Endothelial cell of umbilical vein (primary cell): ENCODE data around the gene DYRK1A. TPM values are rescaled to one million over a fixed set of nuclear protein-coding genes. Genes with fewer than 3 reads are reported as not detected.

ENCODE experiments used
- BruUV-seq: library from RNA; stranded (reverse); fragments of 400-500 nt; replicated peaks from 2 replicates; lab custom pipeline; 2021; lab: Mats Ljungman, UMichigan
- CTCF ChIA-PET: fragments of 300-600, 350-600 bp; sonication (Branson Sonifier 250); formaldehyde crosslinking; loops from one replicate; lab custom pipeline; 2021; ENCODE audit warnings: antibody characterized with exemption, inconsistent platforms; lab: Charles Lee
- POLR2A ChIA-PET: fragments of 300-600, 350-600 bp; sonication (Branson Sonifier 250); formaldehyde crosslinking; loops from one replicate; lab custom pipeline; 2021; ENCODE audit warnings: antibody characterized with exemption, inconsistent platforms; lab: Charles Lee
- DNase-seq: peaks from one replicate; pipeline ENCODE4 v3.0.0-alpha.2; 2011; ENCODE audit warnings: low read depth, low spot score
- FAIRE-seq: peaks from 2 replicates; lab custom pipeline; 2011; peaks lifted over from hg19 to GRCh38; lab: Jason Lieb, UNC
- H2AFZ ChIP-seq: 2 replicates; pipeline ENCODE4 v1.6.0; 2012; ENCODE audit warnings: low read depth, low read length, control low read depth, inconsistent platforms
- H3K27ac ChIP-seq: 2 replicates; pipeline ENCODE4 v1.5.1; 2011; ENCODE audit warnings: low read depth, mild to moderate bottlenecking, control low read depth, low read length, moderate library complexity; ENCODE audit not compliant: insufficient read depth
- H3K27me3 ChIP-seq, 2 experiments: 2 replicates each; pipeline versions ENCODE4 v1.6.0 to v1.6.1; 2011; ENCODE audit warnings: low read length in 2 of 2, mixed read lengths in 1 of 2; ENCODE audit not compliant: control insufficient read depth in 2 of 2, insufficient read depth in 2 of 2
- H3K36me3 ChIP-seq, 2 experiments: 2 replicates in 1 of 2; 3 replicates in 1 of 2; pipeline ENCODE4 v1.5.1; 2011; ENCODE audit warnings: low read length in 2 of 2, mild to moderate bottlenecking in 1 of 2, moderate library complexity in 1 of 2; ENCODE audit not compliant: control insufficient read depth in 2 of 2, insufficient read depth in 2 of 2; ENCODE audit errors: extremely low read depth in 1 of 2
- H3K4me1 ChIP-seq: 3 replicates; pipeline ENCODE4 v1.5.1; 2011; ENCODE audit warnings: mild to moderate bottlenecking, low read length; ENCODE audit not compliant: control insufficient read depth, insufficient read depth; ENCODE audit errors: extremely low read depth
- H3K4me2 ChIP-seq: 2 replicates; pipeline ENCODE4 v1.6.1; 2011; ENCODE audit warnings: low read length, control low read depth, mixed read lengths; ENCODE audit not compliant: insufficient read depth
- H3K4me3 ChIP-seq, 3 experiments: fragments of 200-600 bp in 1 of 3; sonication (generic), shearing (Covaris generic) in 1 of 3; replicated peaks in 1 of 3; 2 replicates each; pipeline ENCODE4 v1.5.1; 2011 to 2016; ENCODE audit warnings: control low read depth in 3 of 3, low read length in 3 of 3, mild to moderate bottlenecking in 2 of 3, inconsistent platforms in 1 of 3, low read depth in 1 of 3, moderate library complexity in 1 of 3; ENCODE audit not compliant: insufficient read depth in 1 of 3
- H3K79me2 ChIP-seq: 2 replicates; pipeline ENCODE4 v1.6.0; 2012; ENCODE audit warnings: low read length, inconsistent platforms; ENCODE audit not compliant: control insufficient read depth, insufficient read depth
- H3K9ac ChIP-seq: replicated peaks from 2 replicates; pipeline ENCODE3; 2011; ENCODE audit warnings: low read length, control low read depth; ENCODE audit not compliant: insufficient read depth; ENCODE audit errors: extremely low read depth
- H3K9me1 ChIP-seq: replicated peaks from 3 replicates; pipeline ENCODE4 v1.6.0; 2011; ENCODE audit warnings: mild to moderate bottlenecking, low read length; ENCODE audit not compliant: control insufficient read depth, insufficient read depth; ENCODE audit errors: extremely low read depth
- H3K9me3 ChIP-seq: replicated peaks from 2 replicates; pipeline ENCODE4 v1.5.1; 2012; ENCODE audit warnings: low read length, inconsistent platforms; ENCODE audit not compliant: control insufficient read depth, insufficient read depth
- H4K20me1 ChIP-seq: replicated peaks from 2 replicates; pipeline ENCODE3; 2011; ENCODE audit warnings: mild to moderate bottlenecking, low read length; ENCODE audit not compliant: control insufficient read depth, insufficient read depth; ENCODE audit errors: extremely low read depth
- CTCF ChIP-seq, 2 donors: IDR thresholded peaks; 1 replicate in 1 of 2; 2 replicates in 1 of 2; pipeline ENCODE4 v1.5.1; 2011; ENCODE audit warnings: low read length in 2 of 2, mild to moderate bottlenecking in 2 of 2, moderate library complexity in 2 of 2, control low read depth in 1 of 2, inconsistent platforms in 1 of 2, low read depth in 1 of 2; ENCODE audit not compliant: insufficient read depth in 1 of 2; ENCODE audit errors: extremely low read depth in 1 of 2
- EZH2 ChIP-seq: IDR thresholded peaks from 2 replicates; pipeline ENCODE4 v1.6.1; 2012; ENCODE audit warnings: borderline replicate concordance, low read depth, mild to moderate bottlenecking, moderate library complexity, low read length, inconsistent platforms; ENCODE audit not compliant: severe bottlenecking
- FOS ChIP-seq: IDR thresholded peaks from 2 replicates; pipeline ENCODE4 v1.6.1; 2011; ENCODE audit warnings: mild to moderate bottlenecking, low read length, moderate library complexity, borderline replicate concordance; ENCODE audit not compliant: insufficient read depth
- GATA2 ChIP-seq: IDR thresholded peaks from 2 replicates; pipeline ENCODE4 v1.7.0; 2011; ENCODE audit warnings: low read depth, mild to moderate bottlenecking, moderate library complexity, mixed read lengths, low read length; ENCODE audit not compliant: insufficient read length, insufficient read depth
- JUN ChIP-seq: IDR thresholded peaks from 2 replicates; pipeline ENCODE4 v1.6.1; 2011; ENCODE audit warnings: borderline replicate concordance, low read depth; ENCODE audit not compliant: insufficient read length, insufficient read depth
- MYC ChIP-seq: IDR thresholded peaks from one replicate; pipeline ENCODE4 v1.6.1; 2011; ENCODE audit warnings: mild to moderate bottlenecking, low read depth, low read length
- POLR2A ChIP-seq: IDR thresholded peaks from 2 replicates; pipeline ENCODE4 v1.6.1; 2012; ENCODE audit warnings: low read depth, mild to moderate bottlenecking, control low read depth, low read length
- POLR2AphosphoS5 ChIP-seq: IDR thresholded peaks from 2 replicates; pipeline ENCODE4 v1.6.1; 2012; ENCODE audit warnings: low read depth, mild to moderate bottlenecking, control low read depth, low read length, moderate library complexity; ENCODE audit not compliant: insufficient read depth
- dilution Hi-C: fragments of 300-500 bp; cut with MboI; formaldehyde crosslinking; loops from one replicate; pipeline ENCODE4 v1.15.0; 2019; ENCODE audit warnings: low sequenced_read_pairs; ENCODE audit not compliant: extremely low pct_ligation_motif_present
- intact Hi-C: fragments of 100-400 bp; cut with micrococcal nuclease; formaldehyde crosslinking; loops from one replicate; pipeline ENCODE4 v1.10.0; 2022
- polyA plus RNA-seq, 4 experiments: library from polyadenylated mRNA; depleted of rRNA in 3 of 4; stranded (reverse) in 3 of 4; unstranded in 1 of 4; fragments of >200 nt; gene quantifications; 2 replicates each; pipeline versions ENCODE4 v1.2.1 to v1.2.3, GENCODE V29; 2011 to 2012; ENCODE audit warnings: missing spikeins in 1 of 4
- total RNA-seq: library from RNA; stranded (reverse); gene quantifications from 2 replicates; pipeline ENCODE4 v1.2.3, GENCODE V29; 2021
- TF ChIP-seq, protein P1 (sequence below): IDR thresholded peaks from 2 replicates; pipeline ENCODE4 v1.6.1; 2011; ENCODE audit not compliant: insufficient read depth, insufficient read length

Gene DYRK1A
- total and polyA plus RNA-seq, 2 donors (not counting 3 experiments of a cell fraction or from before 2014, with no cell fraction given): 51.8 to 53.7 TPM

GRCh38 chr21:37553078-37553481 is 186.5 kb downstream of the DYRK1A start:
- H3K4me1 ChIP-seq: peaks cover 6% of the 10 kb centered on the region
- intact Hi-C loops (no loop called here), dilution Hi-C loops (no loop called here)
- FAIRE-seq (no peak), DNase-seq (no peak)
- no peak overlapping the region for H3K9ac ChIP-seq
- POLR2A ChIA-PET: no interaction called here
- H3K27ac ChIP-seq: no peak overlapping the region
- H3K9me3 ChIP-seq: no peaks in the 10 kb centered on the region
- no peak overlapping the region for H3K4me3 ChIP-seq
- H3K79me2 ChIP-seq: no peaks in the 10 kb centered on the region
- no peak overlapping the region for H3K4me2 ChIP-seq
- H4K20me1 ChIP-seq: no peaks in the 10 kb centered on the region
- BruUV-seq: no TSS peak
- H3K27me3 ChIP-seq: peaks cover 2 to 4% of the 10 kb centered on the region in 2 experiments
- H3K9me1 ChIP-seq: no peaks in the 10 kb centered on the region
- no peak overlapping the region for H2AFZ ChIP-seq
- TF ChIP-seq EZH2: no peak
- TF ChIP-seq GATA2: no peak
- no peak for TF ChIP-seq POLR2AphosphoS5
- TF ChIP-seq, protein P1, sequence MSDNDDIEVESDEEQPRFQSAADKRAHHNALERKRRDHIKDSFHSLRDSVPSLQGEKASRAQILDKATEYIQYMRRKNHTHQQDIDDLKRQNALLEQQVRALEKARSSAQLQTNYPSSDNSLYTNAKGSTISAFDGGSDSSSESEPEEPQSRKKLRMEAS: no peak
- no peak for TF ChIP-seq CTCF (IDR thresholded peaks at IDR 0.05; ENCODE audit: extremely low read depth in 1 of 2, insufficient read depth in 1 of 2, low read depth in 1 of 2, low read length in 2 of 2)
- TF ChIP-seq JUN: no peak
- TF ChIP-seq MYC: no peak
- TF ChIP-seq FOS: no peak
- TF ChIP-seq POLR2A: no peak
- H3K36me3 ChIP-seq: no peaks in the 10 kb centered on the region
- CTCF ChIA-PET: interaction anchor here (1.6 kb wide), 1 partner anchor 11 kb away, joined by 7 read pairs; no protein-coding TSS in a partner anchor
